Cardiac fibroblast (primary cell): ENCODE results near the gene RFX3.

Experiments
- DNase-seq, 2 donors: peaks; one replicate each; pipeline versions ENCODE4 v3.0.0 to v3.0.0-alpha.2; 2010; ENCODE audit warnings: low read depth in 2 of 2
- H3K4me3 ChIP-seq, 2 donors: replicated peaks in 1 of 2; 1 replicate in 1 of 2; 2 replicates in 1 of 2; pipeline ENCODE4 v1.5.1; 2011; ENCODE audit warnings: low read depth in 2 of 2, low read length in 2 of 2, mild to moderate bottlenecking in 2 of 2, moderate library complexity in 1 of 2
- CTCF ChIP-seq: IDR thresholded peaks from one replicate; pipeline ENCODE4 v1.5.1; 2011; ENCODE audit warnings: low read depth, mild to moderate bottlenecking, low read length, inconsistent platforms

Gene RFX3

GRCh38 chr9:3359048-3359692, 166.6 kb downstream of the RFX3 start:
- DNase-seq = no peak
- no peak for TF ChIP-seq CTCF
- H3K4me3 ChIP-seq = no peak overlapping the region

GRCh38 chr9:3348169-3348568, 177.6 kb downstream of the RFX3 start:
- DNase-seq = no peak
- no peak for TF ChIP-seq CTCF
- H3K4me3 ChIP-seq = no peak overlapping the region

GRCh38 chr9:3346549-3346948, 179.3 kb downstream of the RFX3 start:
- no peak for TF ChIP-seq CTCF
- H3K4me3 ChIP-seq = no peak overlapping the region
- no peak for DNase-seq

- no peak for TF ChIP-seq CTCF
- peak in 1 of 2 donors; percentile 18 for DNase-seq
- H3K4me3 ChIP-seq = no peak overlapping the region
Observed at GRCh38 chr9:3343671-3344070, 182.1 kb downstream of the RFX3 start.

GRCh38 chr9:3342159-3342777, 183.5 kb downstream of the RFX3 start:
- TF ChIP-seq CTCF = no peak
- no peak overlapping the region for H3K4me3 ChIP-seq
- peak; percentile 71 to 91 for DNase-seq

- peak; percentile 77 to 87 for DNase-seq
- TF ChIP-seq CTCF = no peak
- H3K4me3 ChIP-seq = no peak overlapping the region
Observed at GRCh38 chr9:3337515-3338225, 188.1 kb downstream of the RFX3 start.
